ENCODE measurements around the gene AK3.
"Not testable (repeated sequence)": the region's sequence is repeated elsewhere in the genome, so short reads cannot be mapped to it uniquely, and the experiment has no call there.

Gene AK3

DNA sequence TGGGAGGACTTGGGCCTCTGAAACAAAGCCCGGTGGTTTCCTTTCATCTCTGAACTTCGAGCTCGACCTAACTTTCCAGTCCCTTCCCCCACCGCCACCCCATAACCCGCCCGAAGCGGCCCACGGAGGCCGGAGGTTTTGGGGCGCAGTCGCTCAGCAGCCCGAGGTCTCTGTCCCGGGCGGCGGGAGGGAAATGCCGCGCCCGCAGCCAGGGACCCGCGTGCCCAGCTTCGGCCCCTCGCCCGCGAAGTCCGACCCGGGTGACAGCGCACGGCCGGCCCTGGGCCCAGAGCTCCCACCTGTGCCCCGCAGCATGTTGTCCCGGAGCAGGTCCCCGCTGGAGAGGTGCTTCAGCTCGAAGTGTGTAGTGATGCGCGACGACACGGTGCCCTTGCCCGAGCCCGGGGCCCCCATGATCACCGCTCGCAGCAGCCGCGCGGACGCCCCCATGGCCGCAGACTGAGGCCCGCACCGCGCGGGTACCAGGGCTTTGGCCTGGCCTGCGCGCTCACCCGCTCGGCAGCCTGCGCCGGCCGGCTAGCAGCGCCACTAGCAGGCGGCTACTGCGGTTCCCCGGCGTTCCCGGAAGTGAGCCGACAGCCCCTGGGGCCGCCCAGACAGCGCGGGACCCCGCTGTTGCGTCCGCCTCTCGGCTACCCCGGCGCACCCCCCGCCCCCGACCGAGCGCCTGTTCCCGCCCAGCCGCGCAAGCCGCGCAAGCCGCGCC is at the start of gene AK3:
AK3 (minus strand) TSS at position 565 of the 727 bp plus-strand sequence; CDS start at position 450, 115 bp downstream.
- DNase-seq (ENCODE audit: low read depth in 2 of 3, low spot score in 2 of 3) = peak; percentile 67 to 78 (median 69)

DNA sequence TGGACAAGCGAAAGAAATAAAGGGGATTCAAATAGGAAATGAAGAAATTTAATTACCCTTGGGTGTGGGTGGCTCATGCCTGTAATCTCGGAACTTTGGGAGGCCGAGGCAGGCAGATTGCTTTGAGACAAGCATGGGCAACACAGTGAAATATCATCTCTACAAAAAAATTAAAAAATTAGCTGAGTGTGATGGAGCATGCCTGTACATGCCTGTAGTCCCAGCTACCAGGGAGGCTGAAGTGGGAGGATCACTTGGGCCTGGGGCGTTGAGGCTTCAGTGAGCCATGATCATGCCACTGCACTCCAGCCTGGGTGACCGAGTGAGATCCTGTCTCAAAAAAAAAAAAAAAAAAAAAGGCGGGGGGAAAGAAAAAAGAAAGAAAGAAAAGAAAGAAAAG is 47.7 kb upstream of the AK3 start:
- no peak for DNase-seq (ENCODE audit: low read depth in 2 of 3, low spot score in 2 of 3)

DNA sequence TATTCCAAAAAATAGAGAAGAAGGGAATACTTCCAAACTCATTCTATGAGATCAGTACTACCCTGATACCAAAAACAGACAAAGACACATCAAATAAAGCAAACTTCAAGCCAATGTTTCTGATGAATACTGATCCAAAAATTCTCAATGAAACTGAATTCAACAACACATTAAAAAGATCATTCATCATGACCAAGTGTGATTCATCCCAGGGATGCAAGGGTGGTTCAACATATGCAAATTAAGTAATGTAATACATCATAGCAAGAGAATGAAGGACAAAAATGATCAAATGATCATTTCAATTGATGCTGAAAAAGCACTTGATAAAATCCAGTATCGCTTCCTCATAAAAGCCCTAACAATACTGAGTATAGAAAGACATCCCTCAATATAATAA is 46.9 kb upstream of the AK3 start:
- DNase-seq (ENCODE audit: low read depth in 2 of 3, low spot score in 2 of 3) = no peak

DNA sequence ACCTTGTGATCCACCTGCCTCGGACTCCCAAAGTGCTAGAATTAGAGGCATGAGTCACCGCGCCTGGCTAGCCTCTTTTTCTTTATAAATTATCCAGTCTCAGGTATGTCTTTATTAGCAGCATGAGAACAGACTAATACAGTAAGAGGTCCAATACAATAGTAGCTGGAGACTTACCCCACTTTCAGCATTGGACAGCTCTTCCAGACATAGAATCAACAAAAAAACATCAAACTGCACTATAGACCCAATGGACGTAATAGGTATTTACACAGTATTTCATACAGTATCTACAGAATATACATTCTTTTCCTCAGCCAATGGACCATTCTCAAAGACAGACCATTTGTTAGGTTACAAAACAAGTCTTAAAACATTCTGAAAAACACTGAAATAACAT is 45.6 kb upstream of the AK3 start:
- DNase-seq (ENCODE audit: low read depth in 2 of 3, low spot score in 2 of 3) = no peak

DNA sequence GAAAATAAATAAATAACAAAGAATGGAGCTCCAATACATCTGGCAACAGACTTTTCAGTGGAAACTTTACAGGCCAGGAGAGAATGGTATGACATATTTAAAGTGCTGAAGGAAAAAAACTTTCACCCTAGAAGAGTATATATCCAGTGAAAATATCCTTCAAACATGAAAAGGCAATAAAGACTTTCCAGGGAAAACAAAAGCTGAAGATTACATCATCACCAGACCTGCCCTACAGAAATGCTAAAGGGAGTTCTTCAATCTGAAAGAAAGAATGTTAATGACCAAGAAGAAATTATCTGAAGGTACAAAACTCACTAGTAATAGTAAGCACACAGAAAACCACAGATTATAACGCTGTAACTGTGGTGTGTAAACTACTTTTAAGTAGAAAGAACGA is 43.4 kb upstream of the AK3 start:
- no peak for DNase-seq (ENCODE audit: low read depth in 2 of 3, low spot score in 2 of 3)

DNA sequence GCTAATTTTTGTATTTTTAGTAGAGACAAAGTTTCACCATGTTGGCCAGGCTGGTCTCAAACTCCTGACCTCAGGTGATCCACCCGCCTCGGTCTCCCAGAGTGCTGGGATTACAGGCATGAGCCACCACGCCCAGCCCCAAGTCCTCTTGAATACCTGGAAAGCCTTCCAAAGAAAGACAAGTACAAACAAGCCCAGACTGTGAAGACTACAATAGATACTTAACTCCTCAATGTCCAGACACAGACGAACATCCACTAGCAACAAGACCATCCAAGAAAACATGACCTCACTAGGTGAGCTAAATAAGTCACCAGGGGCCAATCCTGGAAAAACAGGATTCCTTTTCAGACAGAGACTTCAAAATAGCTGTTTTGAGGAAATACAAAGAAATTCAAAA is 42.2 kb upstream of the AK3 start:
- not testable (repeated sequence) for DNase-seq (ENCODE audit: low read depth in 2 of 3, low spot score in 2 of 3)

DNA sequence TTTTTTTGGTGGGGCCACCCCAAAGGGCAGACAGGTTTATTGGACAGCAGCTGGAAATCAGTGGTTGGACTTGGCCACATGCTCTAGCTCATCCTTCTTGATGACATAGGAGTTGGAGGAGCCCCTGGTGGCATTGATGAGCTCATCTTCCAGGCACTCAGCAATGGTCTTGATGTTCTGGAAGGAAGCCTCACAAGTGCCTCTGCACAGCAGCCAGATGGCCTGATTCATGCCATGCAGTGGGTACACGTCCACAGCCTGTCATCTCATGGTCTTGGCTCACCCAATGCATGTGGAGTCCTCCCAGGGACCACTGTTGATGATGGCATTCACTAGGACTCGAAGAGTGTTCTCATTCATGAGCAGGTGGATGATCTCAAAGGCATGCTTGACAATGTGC is 40.4 kb upstream of the AK3 start:
- no peak for DNase-seq (ENCODE audit: low read depth in 2 of 3, low spot score in 2 of 3)

DNA sequence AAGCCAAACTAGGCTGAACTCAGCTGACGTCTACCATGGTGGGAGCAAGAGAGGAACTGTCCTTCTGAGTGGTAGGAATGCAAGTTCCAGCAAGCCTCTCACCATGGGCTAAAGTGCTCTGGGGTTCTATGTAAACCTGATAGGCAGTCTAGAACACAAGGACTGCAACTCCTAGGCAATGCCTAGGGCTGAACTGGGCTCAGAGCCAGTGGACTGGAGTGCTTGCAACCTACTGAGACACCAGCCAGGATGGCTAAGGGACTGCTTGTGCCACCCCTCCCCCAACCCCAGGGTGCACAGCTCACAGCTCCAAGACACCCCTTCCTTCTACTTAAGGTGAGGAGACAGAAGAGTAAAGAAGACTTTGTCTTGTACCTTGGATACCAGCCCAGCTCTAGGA is 39.6 kb upstream of the AK3 start:
- no peak for DNase-seq (ENCODE audit: low read depth in 2 of 3, low spot score in 2 of 3)

DNA sequence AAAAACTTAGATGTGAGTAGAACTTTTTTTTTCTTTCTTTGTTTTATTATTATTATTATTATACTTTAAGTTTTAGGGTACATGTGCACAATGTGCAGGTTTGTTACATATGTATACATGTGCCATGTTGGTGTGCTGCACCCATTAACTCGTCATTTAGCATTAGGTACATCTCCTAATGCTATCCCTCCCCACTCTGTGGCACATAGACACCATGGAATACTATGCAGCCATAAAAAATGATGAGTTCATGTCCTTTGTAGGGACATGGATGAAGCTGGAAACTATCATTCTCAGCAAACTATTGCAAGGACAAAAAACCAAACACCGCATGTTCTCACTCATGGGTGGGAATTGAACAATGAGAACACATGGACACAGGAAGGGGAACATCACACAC is 34.0 kb upstream of the AK3 start:
- DNase-seq (ENCODE audit: low read depth in 2 of 3, low spot score in 2 of 3) = not testable (repeated sequence)

DNA sequence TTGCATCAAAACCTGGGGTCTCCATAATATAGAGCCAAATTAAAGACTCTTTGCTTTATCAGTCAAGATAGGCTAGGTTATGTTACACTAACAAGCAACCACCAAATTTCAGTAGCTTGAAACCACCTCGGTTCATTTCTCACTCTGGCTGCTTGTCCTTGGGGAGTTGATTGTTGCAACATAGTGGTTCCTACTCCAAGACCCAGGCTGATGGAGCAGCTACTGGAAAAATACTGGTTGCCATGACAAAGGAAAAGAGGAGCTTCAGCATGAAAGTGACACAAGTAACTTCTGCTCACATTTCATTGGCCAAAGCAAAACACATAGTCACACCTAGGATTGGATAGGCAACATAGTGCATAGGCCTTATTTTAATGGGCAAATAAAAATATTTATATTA is 33.2 kb upstream of the AK3 start:
- DNase-seq (ENCODE audit: low read depth in 2 of 3, low spot score in 2 of 3) = no peak

DNA sequence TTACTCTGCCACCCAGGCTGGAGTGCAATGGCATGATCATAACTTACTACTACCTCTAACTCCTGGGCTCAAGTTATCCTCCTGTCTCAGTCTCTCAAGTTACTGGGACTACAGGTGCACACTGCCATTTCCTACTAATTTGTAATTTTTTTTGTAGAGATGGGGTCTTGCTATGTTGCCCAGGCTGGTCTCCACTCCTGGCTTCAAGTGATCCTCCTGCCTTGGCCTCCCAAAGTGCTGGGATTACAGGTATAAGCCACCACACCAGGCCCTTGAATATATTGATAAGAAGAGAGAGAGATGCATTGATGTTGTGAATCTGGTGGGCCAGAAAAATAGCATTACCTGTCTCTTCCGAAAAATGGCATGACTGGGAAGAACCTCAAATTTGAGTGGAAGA is 30.8 kb upstream of the AK3 start:
- no peak for DNase-seq (ENCODE audit: low read depth in 2 of 3, low spot score in 2 of 3)

DNA sequence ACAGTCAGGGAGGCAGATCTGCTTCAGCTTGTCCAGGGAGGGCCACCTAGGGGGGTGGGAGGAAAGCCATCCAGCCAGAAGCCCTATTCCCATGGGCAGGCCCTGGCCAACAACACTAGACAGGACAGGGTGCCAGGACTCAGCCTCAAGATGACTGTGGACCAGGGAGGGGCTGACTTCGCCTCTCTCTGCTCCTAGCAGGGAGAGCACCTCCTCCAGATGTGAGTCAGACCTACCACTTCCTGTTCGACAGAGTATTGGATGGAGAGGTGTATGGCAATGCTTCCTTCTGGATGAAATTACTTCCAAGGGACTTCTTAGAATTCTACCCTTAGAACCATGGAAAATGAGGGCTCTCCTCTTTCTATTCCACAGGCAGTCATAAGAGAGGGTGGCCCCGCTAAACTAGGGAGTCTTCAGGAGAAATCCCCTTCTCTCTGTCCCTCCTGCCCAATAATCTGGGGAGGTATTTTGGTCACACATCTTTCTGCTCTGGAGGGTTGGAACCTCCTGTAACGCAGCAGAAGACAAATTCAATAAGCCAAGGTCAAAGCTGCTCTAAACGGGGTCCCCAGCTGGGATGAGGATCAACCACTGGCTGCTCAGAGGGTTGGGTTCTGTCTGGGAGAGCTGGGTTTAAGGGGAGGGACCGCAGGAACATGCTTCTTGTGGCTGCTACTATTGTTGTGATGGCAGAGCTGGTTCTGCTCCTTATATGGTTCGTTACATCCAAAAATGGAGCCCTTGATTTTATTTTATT is 28.5 kb upstream of the AK3 start:
- no peak for DNase-seq (ENCODE audit: low read depth in 2 of 3, low spot score in 2 of 3)

DNA sequence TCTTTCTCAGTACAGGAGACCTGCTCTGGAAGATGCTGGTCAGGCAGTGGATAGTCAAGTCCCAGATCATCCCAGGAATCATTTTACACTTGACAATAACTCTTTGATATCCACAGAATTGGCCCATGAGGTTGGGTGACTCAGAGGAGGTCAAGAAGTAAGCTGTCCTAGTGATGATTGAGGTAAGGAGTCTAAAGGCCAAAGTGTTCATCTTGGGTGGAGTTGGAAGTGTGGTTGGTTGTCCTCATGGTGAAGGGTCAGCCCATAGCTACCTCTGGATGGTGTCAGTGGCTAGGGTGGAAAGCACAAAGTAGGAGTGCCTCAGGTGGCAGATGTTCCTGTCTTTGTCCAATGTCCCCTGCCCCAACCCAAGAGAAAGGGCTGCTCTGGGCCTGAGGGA is 27.7 kb upstream of the AK3 start:
- no peak for DNase-seq (ENCODE audit: low read depth in 2 of 3, low spot score in 2 of 3)

DNA sequence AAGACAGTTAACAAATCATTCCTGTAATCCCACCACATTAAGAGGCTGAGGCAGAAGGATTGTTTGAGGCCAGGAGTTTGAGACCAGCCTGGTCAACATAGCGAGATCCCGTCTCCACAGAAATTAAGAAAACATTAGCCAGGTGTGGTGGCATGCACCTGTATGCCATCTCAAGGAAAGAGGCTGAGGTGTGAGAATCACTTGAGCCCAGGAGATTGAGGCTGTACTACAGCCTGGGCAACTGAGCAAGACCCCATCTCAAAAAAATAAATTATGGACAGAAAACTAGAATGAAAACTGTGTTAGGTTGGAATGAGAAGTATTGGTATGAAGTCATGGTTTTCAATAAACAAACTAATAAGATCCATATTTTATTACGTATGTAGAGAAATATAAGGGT is 23.0 kb upstream of the AK3 start:
- no peak for DNase-seq (ENCODE audit: low read depth in 2 of 3, low spot score in 2 of 3)

DNA sequence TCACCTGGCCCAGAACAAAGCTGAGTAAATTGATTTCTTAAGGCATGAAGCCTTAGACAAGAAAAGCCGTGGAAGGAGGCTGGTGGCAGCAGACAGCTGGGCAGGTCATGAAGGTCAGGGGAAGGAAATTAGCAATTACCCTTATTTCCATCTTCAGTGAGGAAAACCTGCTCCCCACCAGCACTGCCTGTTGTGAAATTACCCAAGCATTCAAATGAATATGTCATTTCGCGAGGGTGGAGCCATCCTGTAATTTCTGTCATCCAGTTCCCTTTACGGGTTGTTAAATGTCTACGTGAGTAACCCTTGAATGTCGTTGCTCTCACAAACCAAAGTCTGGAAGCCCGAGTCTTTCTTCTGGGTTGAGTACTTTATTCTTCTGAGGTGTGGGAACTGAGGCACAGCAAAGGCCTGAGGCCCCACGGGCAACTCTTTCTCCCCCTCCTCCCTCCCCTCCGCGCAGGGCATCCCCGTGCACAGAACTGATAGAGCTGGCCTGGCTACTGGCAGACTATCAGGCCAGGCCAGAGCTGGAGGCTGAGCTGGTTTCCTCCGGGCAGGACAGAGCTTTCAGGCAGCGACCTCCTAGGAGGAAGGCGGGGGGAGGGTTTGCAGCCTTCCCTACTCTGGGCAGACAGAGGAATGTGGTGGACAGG is 22.0 kb upstream of the AK3 start:
- DNase-seq (ENCODE audit: low read depth in 2 of 3, low spot score in 2 of 3) = no peak

DNA sequence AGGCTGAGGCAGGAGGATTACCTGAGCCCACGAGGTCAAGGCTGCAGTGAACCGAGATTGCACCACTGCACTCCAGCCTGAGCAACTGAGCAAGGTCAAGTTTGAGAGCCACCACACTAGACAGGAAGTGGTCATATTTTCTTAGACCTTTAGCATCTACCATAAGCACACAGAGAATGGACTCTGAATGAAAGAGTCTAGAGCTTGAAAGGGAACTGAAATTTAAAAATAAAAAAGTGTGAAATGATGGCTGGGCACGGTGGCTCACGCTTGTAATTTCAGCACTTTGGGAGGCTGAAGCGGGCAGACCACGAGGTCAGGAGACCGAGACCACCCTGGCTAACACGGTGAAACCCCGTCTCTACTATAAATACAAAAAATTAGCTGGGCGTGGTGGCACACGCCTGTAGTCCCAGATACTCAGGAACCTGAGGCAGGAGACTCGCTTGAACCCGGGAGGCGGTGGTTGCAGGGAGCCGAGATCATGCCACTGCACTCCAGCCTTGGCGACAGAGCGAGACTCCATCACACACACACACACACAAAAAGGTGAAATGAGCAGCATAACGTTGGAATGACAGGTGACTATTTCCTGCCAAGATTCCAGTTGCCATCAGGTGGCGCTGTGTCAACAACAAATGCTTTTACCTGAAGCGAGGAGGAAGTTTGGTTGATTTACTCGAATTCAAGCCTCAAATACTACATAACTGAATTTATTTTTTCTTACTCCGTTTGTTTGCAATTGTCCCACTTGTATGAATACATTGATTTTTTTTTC is 21.3 kb upstream of the AK3 start:
- DNase-seq (ENCODE audit: low read depth in 2 of 3, low spot score in 2 of 3) = peak; percentile 31 to 57 (median 52)

DNA sequence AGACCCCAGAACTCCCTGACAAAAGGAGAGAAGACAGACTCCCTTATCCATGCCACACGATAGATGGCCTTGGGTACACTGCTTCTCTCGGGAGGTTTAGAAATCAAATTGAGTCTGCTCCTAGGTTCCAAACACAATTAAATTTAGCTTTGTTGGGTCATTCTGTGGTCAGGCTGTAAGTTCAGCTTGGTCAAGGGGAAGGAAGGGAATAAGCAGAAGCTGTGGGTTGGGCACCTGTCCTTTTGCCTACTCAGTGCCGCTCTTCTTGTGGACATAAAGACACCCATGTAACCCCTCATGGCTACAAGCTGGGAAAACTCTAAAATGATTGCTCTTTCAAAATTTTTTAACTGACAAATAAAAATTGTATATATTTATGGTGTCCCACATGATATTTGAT is 19.1 kb upstream of the AK3 start:
- no peak for DNase-seq (ENCODE audit: low read depth in 2 of 3, low spot score in 2 of 3)

DNA sequence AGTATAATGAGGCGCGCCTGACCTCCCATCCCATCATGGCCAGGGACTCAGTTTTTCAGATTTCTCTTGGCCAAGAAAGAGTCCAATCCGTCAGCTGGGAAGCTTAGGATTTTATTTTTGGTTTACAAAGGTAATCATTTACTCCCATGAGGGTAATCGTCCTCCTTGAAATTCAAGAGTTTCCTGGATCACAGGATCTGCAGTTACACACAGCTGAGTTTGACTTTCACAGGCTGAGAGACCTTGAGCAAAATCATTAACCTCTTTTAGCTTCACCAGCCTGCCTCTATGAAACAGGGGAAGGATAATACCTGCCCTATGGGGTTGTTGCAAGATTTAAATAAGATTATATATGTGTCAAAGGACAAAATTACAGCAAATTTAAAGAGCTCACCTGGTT is 15.4 kb upstream of the AK3 start:
- no peak for DNase-seq (ENCODE audit: low read depth in 2 of 3, low spot score in 2 of 3)

DNA sequence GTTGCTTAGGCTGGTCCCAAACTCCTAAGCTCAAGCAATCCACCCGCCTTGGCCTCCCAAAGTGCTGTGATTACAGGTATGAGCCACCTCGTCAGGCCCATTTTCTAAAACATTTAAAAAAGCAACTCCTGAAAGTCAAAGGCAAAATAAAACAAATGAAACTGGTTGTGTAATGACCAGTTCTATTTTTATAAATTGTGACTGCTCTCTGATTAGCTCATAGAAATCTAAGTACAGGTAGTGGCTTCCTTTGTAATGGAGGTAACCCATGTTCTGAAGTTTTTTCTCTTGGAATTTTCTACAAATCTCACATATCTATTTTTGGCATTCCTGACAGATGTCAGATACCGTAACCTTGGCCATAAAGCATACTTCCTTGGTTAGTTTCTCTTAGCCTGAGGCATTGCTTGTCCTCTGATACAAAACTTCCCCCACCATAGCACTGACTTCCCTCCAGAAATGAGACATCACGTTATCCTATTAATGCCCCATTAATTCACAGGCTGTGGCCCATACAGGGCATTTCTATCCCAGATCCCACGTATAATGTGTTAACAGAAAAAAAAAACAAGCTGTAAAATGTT is 14.1 kb upstream of the AK3 start:
- no peak for DNase-seq (ENCODE audit: low read depth in 2 of 3, low spot score in 2 of 3)

DNA sequence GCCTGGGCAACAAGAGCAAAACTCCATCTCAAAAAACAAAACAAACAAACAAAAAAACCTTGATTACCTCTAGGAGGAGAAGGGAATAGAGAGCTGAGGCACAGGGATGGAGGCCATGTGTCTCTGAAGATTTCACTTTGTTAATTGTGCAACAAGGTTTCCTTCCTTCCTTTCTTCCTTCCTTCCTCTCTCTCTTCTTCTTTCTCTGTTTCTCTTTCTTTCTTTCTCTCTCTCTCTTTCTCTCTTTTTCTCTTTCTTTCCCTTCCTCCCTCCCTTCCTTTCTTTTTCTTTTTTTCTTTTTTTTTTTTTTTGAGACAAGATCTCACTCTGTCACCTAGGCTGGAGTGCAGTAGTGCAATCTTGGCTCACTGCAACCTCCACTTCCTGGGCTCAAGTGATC is 13.5 kb upstream of the AK3 start:
- not testable (repeated sequence) for DNase-seq (ENCODE audit: low read depth in 2 of 3, low spot score in 2 of 3)

DNA sequence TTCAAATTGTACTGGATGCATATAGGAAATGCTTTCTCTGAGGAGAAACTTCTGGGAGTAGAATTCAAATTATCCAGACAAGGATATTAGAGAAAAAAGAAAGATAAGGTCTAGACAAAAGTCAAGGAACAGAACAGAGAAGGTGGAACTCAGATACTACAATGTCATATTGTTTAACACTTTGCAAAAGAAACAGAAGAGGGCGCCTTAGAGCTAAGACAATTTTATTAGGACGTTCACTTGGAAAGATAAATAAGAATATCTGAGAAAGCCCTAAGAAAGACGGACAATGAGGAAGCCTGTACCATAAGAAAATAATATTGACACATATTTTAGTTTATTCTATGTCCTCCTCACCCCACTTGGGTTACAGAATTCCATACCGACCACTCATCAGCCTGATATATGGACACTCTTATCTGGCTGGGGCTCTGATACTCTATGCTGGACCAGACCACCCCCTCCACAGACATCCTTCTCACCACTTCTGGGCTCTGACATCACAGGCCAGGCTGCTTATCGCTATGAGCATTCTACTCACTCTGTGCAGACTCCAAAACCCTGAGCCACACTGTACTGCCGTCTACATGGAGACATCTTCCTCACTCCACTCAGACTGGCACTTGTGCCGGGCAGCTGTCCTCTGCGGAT is 9.1 kb upstream of the AK3 start:
- DNase-seq (ENCODE audit: low read depth in 2 of 3, low spot score in 2 of 3) = no peak

Data from activated CD8-positive, alpha-beta memory T cell treated with anti-CD3 and anti-CD28 coated beads for 48 hours (primary cell).